ENCODE results near the gene POLR1G. TPM values are rescaled to one million over a fixed set of nuclear protein-coding genes. Genes with fewer than 3 reads are reported as not detected.
"Not testable (repeated sequence)": the region's sequence is repeated elsewhere in the genome, so short reads cannot be mapped to it uniquely, and the experiment has no call there.

Gene POLR1G
- total and polyA plus RNA-seq, 4 donors = 1.1 to 2.4 (median 1.9) TPM

GRCh38 chr19:45409557-45409920, 3.1 kb downstream of the POLR1G start:
- no peaks in the 10 kb centered on the region for H3K9me3 ChIP-seq (ENCODE audit: control insufficient read depth in 4 of 4, low read length in 3 of 4)
- TF ChIP-seq FOXA1 (IDR thresholded peaks at IDR 0.05) (no peak), FOXA2 (IDR thresholded peaks at IDR 0.05) (no peak), HNF4G (IDR thresholded peaks at IDR 0.05) (no peak), ATF3 (IDR thresholded peaks at IDR 0.05) (no peak), MAX (IDR thresholded peaks at IDR 0.05) (no peak), YY1 (IDR thresholded peaks at IDR 0.05) (no peak), JUND (IDR thresholded peaks at IDR 0.05) (no peak), GABPA (IDR thresholded peaks at IDR 0.05 in 1 of 2, conservative IDR thresholded peaks at IDR 0.05 in 1 of 2) (no peak), TAF1 (conservative IDR thresholded peaks at IDR 0.05) (no peak), RAD21 (IDR thresholded peaks at IDR 0.05) (no peak), CTCF (IDR thresholded peaks at IDR 0.05; ENCODE audit: low read depth, low read length, missing input control) (no peak)
- no peak for DNase-seq (ENCODE audit: low spot score)
- 76% methylated on average over 4 of the region's 4 CpGs for WGBS
- H3K36me3 ChIP-seq (ENCODE audit: control insufficient read depth in 4 of 4, insufficient read depth in 3 of 4, low read depth in 1 of 4, low read length in 3 of 4) = peaks cover 2 to 15% (median 11%) of the 10 kb centered on the region in 4 donors
- no peak overlapping the region for H3K4me3 ChIP-seq (ENCODE audit: low read depth in 1 of 3, low read length in 3 of 3)
- H3K9ac ChIP-seq (ENCODE audit: low read depth in 1 of 2, low read length in 2 of 2) = no peak overlapping the region
- H3K4me1 ChIP-seq (ENCODE audit: control insufficient read depth in 4 of 4, insufficient read depth in 4 of 4, low read length in 3 of 4) = peaks cover 4 to 26% (median 15%) of the 10 kb centered on the region in 4 donors
- H3K27ac ChIP-seq (ENCODE audit: low read depth in 1 of 2, low read length in 2 of 2) = no peak overlapping the region
- no peaks in the 10 kb centered on the region for H3K27me3 ChIP-seq (ENCODE audit: control insufficient read depth in 4 of 4, insufficient read depth in 4 of 4, low read length in 3 of 4)

- DNase-seq (ENCODE audit: low spot score); H3K9ac ChIP-seq (ENCODE audit: low read depth in 1 of 2, low read length in 2 of 2); H3K4me3 ChIP-seq (ENCODE audit: low read depth in 1 of 3, low read length in 3 of 3); H3K27me3 ChIP-seq (ENCODE audit: control insufficient read depth in 4 of 4, insufficient read depth in 4 of 4, low read length in 3 of 4); H3K27ac ChIP-seq (ENCODE audit: low read depth in 1 of 2, low read length in 2 of 2); H3K9me3 ChIP-seq (ENCODE audit: control insufficient read depth in 4 of 4, low read length in 3 of 4): not testable (repeated sequence)
- Histone ChIP-seq H3K4me1 (ENCODE audit: control insufficient read depth in 4 of 4, insufficient read depth in 4 of 4, low read length in 3 of 4) (peaks cover 0 to 20% (median 12%) of the 10 kb centered on the region in 4 donors), H3K36me3 (ENCODE audit: control insufficient read depth in 4 of 4, insufficient read depth in 3 of 4, low read depth in 1 of 4, low read length in 3 of 4) (peaks cover 5 to 19% (median 11%) of the 10 kb centered on the region in 4 donors)
- 97% methylated on average over 4 of the region's 4 CpGs for WGBS
Measured at GRCh38 chr19:45410330-45410729, 3.9 kb downstream of the POLR1G start.

GRCh38 chr19:45413497-45413896, 7.1 kb downstream of the POLR1G start:
- WGBS = 94% methylated on average over 6 of the region's 6 CpGs

More at GRCh38 chr19:45413497-45413896, 7.1 kb downstream of the POLR1G start:
- H3K27me3 ChIP-seq (ENCODE audit: control insufficient read depth in 4 of 4, insufficient read depth in 4 of 4, low read length in 3 of 4) = no peaks in the 10 kb centered on the region
- TF ChIP-seq JUND (IDR thresholded peaks at IDR 0.05) (no peak), SP1 (IDR thresholded peaks at IDR 0.05) (no peak), REST (IDR thresholded peaks at IDR 0.05) (no peak), CTCF (IDR thresholded peaks at IDR 0.05; ENCODE audit: low read depth, low read length, missing input control) (no peak), TAF1 (conservative IDR thresholded peaks at IDR 0.05) (no peak), FOXA2 (IDR thresholded peaks at IDR 0.05) (no peak), HNF4A (conservative IDR thresholded peaks at IDR 0.05) (no peak)
- no peaks in the 10 kb centered on the region for H3K4me1 ChIP-seq (ENCODE audit: control insufficient read depth in 4 of 4, insufficient read depth in 4 of 4, low read length in 3 of 4)
- H3K9me3 ChIP-seq (ENCODE audit: control insufficient read depth in 4 of 4, low read length in 3 of 4) = no peaks in the 10 kb centered on the region
- no peak overlapping the region for H3K27ac ChIP-seq (ENCODE audit: low read depth in 1 of 2, low read length in 2 of 2)
- H3K9ac ChIP-seq (ENCODE audit: low read depth in 1 of 2, low read length in 2 of 2) = no peak overlapping the region
- peaks cover 5 to 31% (median 17%) of the 10 kb centered on the region in 4 donors for H3K36me3 ChIP-seq (ENCODE audit: control insufficient read depth in 4 of 4, insufficient read depth in 3 of 4, low read depth in 1 of 4, low read length in 3 of 4)
- DNase-seq (ENCODE audit: low spot score) = no peak
- H3K4me3 ChIP-seq (ENCODE audit: low read depth in 1 of 3, low read length in 3 of 3) = no peak overlapping the region
